Ovary (tissue), 9 donors: ENCODE data around the gene PPP1R1A. TPM values are rescaled to one million over a fixed set of nuclear protein-coding genes. Genes with fewer than 3 reads are reported as not detected.

Experiments used
- DNase-seq, 5 donors: peaks; one replicate each; pipeline ENCODE4 v3.0.0-alpha.2; 2019 to 2020
- H3K27ac ChIP-seq, 2 donors: fragments of 200-600 bp; one replicate each; pipeline versions ENCODE4 v1.5.1 to v1.8.0; 2019 to 2022
- H3K27me3 ChIP-seq: fragments of 200-600 bp; one replicate; pipeline ENCODE4 v1.8.0; 2022
- H3K36me3 ChIP-seq: fragments of 200-600 bp; sonication (generic); one replicate; pipeline ENCODE4 v1.5.1; 2019
- H3K4me1 ChIP-seq: one replicate; pipeline ENCODE4 v1.8.1; 2013; ENCODE audit warnings: mild to moderate bottlenecking, moderate library complexity; ENCODE audit not compliant: insufficient read depth
- H3K4me3 ChIP-seq: fragments of 200-600 bp; sonication (generic); one replicate; pipeline ENCODE4 v1.5.1; 2017
- H3K9me3 ChIP-seq, 2 donors: fragments of 200-600 bp in 1 of 2; sonication (generic) in 1 of 2; one replicate each; pipeline versions ENCODE4 v1.5.1 to v1.8.1; 2013 to 2019; ENCODE audit warnings: mild to moderate bottlenecking in 1 of 2, moderate library complexity in 1 of 2
- EP300 ChIP-seq: sonication (generic); formaldehyde crosslinking; IDR thresholded peaks from one replicate; pipeline ENCODE4 v1.6.1; 2017; ENCODE audit warnings: antibody characterized with exemption
- POLR2A ChIP-seq: fragments of 450-650 bp; IDR thresholded peaks from one replicate; pipeline ENCODE4 v1.6.1; 2017; ENCODE audit warnings: antibody characterized with exemption, mild to moderate bottlenecking, moderate library complexity
- WGBS, 3 donors: extraction: QIAGEN DNeasy Blood & Tissue Kit in 1 of 3; methylation state at CpG; one replicate each; pipeline versions ENCODE4 v1.1.5 to v1.1.7; 2013 to 2017; 5-methylcytosine and 5-hydroxymethylcytosine counted together
- intact Hi-C, 4 donors: fragments of 100-400 bp; cut with DNase I; formaldehyde crosslinking; loops; one replicate each; pipeline versions ENCODE4 v1.11.0 to v1.15.1; 2022 to 2023
- polyA plus RNA-seq, 2 donors: library from polyadenylated mRNA; stranded (reverse); fragments of 200-250 nt in 1 of 2; fragments of 350-450 nt in 1 of 2; fragmentation: Illumina TruSeq in 1 of 2; extraction: RNeasy Lipid Tissue Mini Kit (QIAGEN cat#74804) in 1 of 2; gene quantifications; one replicate each; pipeline ENCODE4 v1.2.3, GENCODE V29; 2013 to 2014
- total RNA-seq, 7 donors: library from RNA; depleted of rRNA in 2 of 7; stranded (reverse); fragments of >200 nt in 2 of 7; fragmentation: NEBNext Ultra II Directional in 3 of 7; extraction: Animal tissue kit (Norgen Biotek cat#: 25700) in 3 of 7; gene quantifications; one replicate each; pipeline versions ENCODE4 v1.1.0 to v1.2.4, GENCODE V29; 2016 to 2023
- TF ChIP-seq, protein P1 (sequence below), 3 donors: fragments of 450-650 bp in 2 of 3; fragments of 200-600 bp in 1 of 3; IDR thresholded peaks; one replicate each; pipeline versions ENCODE4 v1.5.1 to v1.8.0; 2016 to 2022; ENCODE audit warnings: antibody characterized with exemption in 3 of 3, mild to moderate bottlenecking in 1 of 3
- donor health status: DM: no; HTN: no; CAD: no; lungs with moderate emphysema.
- donor health status: DM: no; HTN: no; CAD: no.
- donor health status: Bipolar disorder and iron deficiency.
- donor health status: DM: yes; HTN: yes; CAD: no.
- donor health status: DM: no; HTN: no; CAD: no.
- donor health status: DM: yes; HTN: yes; CAD: no.

PPP1R1A gene
- total and polyA plus RNA-seq, 9 donors: 2.0 to 25.2 (median 6.2) TPM

- H3K27ac ChIP-seq: no peak overlapping the region
- no peak for DNase-seq
- WGBS, 3 donors: 58 to 83% (median 71%) methylated on average over 2 of the region's 2 CpGs
- H3K36me3 ChIP-seq: no peaks in the 10 kb centered on the region
- H3K4me3 ChIP-seq: no peak overlapping the region
- intact Hi-C loops: no loop called here
- H3K27me3 ChIP-seq: no peaks in the 10 kb centered on the region
- H3K4me1 ChIP-seq: no peaks in the 10 kb centered on the region
- H3K9me3 ChIP-seq: no peaks in the 10 kb centered on the region
- TF ChIP-seq, protein P1, sequence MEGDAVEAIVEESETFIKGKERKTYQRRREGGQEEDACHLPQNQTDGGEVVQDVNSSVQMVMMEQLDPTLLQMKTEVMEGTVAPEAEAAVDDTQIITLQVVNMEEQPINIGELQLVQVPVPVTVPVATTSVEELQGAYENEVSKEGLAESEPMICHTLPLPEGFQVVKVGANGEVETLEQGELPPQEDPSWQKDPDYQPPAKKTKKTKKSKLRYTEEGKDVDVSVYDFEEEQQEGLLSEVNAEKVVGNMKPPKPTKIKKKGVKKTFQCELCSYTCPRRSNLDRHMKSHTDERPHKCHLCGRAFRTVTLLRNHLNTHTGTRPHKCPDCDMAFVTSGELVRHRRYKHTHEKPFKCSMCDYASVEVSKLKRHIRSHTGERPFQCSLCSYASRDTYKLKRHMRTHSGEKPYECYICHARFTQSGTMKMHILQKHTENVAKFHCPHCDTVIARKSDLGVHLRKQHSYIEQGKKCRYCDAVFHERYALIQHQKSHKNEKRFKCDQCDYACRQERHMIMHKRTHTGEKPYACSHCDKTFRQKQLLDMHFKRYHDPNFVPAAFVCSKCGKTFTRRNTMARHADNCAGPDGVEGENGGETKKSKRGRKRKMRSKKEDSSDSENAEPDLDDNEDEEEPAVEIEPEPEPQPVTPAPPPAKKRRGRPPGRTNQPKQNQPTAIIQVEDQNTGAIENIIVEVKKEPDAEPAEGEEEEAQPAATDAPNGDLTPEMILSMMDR (IDR thresholded peaks at IDR 0.05): no peak
- TF ChIP-seq EP300 (no peak), POLR2A (no peak)
Measured at GRCh38 chr12:54629925-54630324, 41.5 kb upstream of the PPP1R1A start.

- WGBS, 3 donors: 92 to 95% (median 94%) methylated on average over 3 of the region's 3 CpGs
- Histone ChIP-seq H3K4me3 (no peak overlapping the region), H3K27ac (no peak overlapping the region), H3K27me3 (no peaks in the 10 kb centered on the region), H3K9me3 (no peaks in the 10 kb centered on the region), H3K36me3 (no peaks in the 10 kb centered on the region), H3K4me1 (no peaks in the 10 kb centered on the region)
- no peak for TF ChIP-seq POLR2A
- TF ChIP-seq EP300: no peak
- TF ChIP-seq, protein P1 (IDR thresholded peaks at IDR 0.05): no peak
- intact Hi-C loops: no loop called here
- no peak for DNase-seq
Measured at GRCh38 chr12:54628186-54628846, 39.9 kb upstream of the PPP1R1A start.

GRCh38 chr12:54627304-54627703 lies 38.8 kb upstream of the PPP1R1A start:
- H3K4me3 ChIP-seq: no peak overlapping the region
- 92 to 95% (median 93%) methylated on average over 3 of the region's 3 CpGs for WGBS, 3 donors
- no peak overlapping the region for H3K27ac ChIP-seq
- no peak for TF ChIP-seq POLR2A
- no peak for TF ChIP-seq EP300
- TF ChIP-seq, protein P1 (IDR thresholded peaks at IDR 0.05): no peak
- no peaks in the 10 kb centered on the region for H3K36me3 ChIP-seq
- no peaks in the 10 kb centered on the region for H3K4me1 ChIP-seq
- no peak for DNase-seq
- no peaks in the 10 kb centered on the region for H3K27me3 ChIP-seq
- intact Hi-C loops: no loop called here
- H3K9me3 ChIP-seq: no peaks in the 10 kb centered on the region

DNA sequence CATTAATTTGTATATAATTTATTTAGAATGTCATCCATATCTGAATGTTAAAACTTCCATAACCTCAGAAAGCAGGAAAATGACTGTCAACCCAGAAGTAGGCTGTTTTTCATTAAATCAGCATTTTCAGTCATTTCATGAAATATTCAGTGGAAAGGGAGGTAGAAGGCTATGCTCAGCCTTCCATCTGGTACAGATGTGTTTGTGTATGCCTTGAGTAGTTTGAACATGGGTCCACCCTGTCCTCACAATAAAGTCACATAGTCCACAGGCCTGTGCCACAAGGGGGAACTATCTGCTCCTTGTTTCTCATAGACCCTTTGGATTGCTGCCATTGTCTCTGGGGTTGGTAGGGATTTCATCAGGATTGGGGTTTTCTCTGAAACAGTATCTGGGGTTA lies 37.1 kb upstream of the PPP1R1A start:
- intact Hi-C loops: no loop called here

More for the DNA sequence above, 37.1 kb upstream of the PPP1R1A start:
- Histone ChIP-seq H3K27me3 (no peaks in the 10 kb centered on the region), H3K9me3 (no peaks in the 10 kb centered on the region), H3K27ac (no peak overlapping the region), H3K4me3 (no peak overlapping the region), H3K36me3 (no peaks in the 10 kb centered on the region), H3K4me1 (no peaks in the 10 kb centered on the region)
- DNase-seq: no peak
- TF ChIP-seq EP300 (no peak), POLR2A (no peak)
- TF ChIP-seq, protein P1 (IDR thresholded peaks at IDR 0.05): no peak
